K562 (cell line): Measurements from ENCODE around the gene TIAM1. TPM values are rescaled to one million over a fixed set of nuclear protein-coding genes. Genes with fewer than 3 reads are reported as not detected.
A peak's percentile ranks its signal among the peaks of the same experiment; 100 is the strongest.

Experiments
- ATAC-seq: fragments of 200-7000 bp; cut with Tn5 transposase; 3 replicates; pipeline ENCODE4 v1.9.1; 2020; ENCODE audit warnings: moderate library complexity
- BruUV-seq: library from RNA; stranded (reverse); fragments of 400-500 nt; replicated peaks from 2 replicates; lab custom pipeline; 2021; lab: Mats Ljungman, UMichigan
- CTCF ChIA-PET: fragments of 300-600 bp; formaldehyde crosslinking; extraction: SDS; loops from one replicate; lab custom pipeline; 2021; ENCODE audit warnings: low intra/inter-chr PET ratio; lab: Yijun Ruan, JAX
- POLR2A ChIA-PET: fragments of 300-600, 350-650 bp; sonication (Branson Sonifier 250); formaldehyde crosslinking; extraction: SDS; loops from one replicate; lab custom pipeline; 2021; ENCODE audit warnings: antibody characterized with exemption, inconsistent platforms; lab: Yijun Ruan, JAX
- DNase-seq, 4 experiments: peaks; one replicate each; pipeline versions ENCODE4 v3.0.0 to v3.0.0-alpha.2; 2011 to 2018; ENCODE audit warnings: low spot score in 3 of 4, mixed read lengths in 3 of 4; ENCODE audit errors: extremely low read depth in 1 of 4
- FAIRE-seq: peaks from 2 replicates; lab custom pipeline; 2011; peaks lifted over from hg19 to GRCh38; lab: Jason Lieb, UNC
- H2AFZ ChIP-seq: 2 replicates; pipeline ENCODE4 v1.6.0; 2011; ENCODE audit warnings: low read depth, low read length, control low read depth, inconsistent platforms
- H3K27ac ChIP-seq: fragments of 200-600 bp; 3 replicates; pipeline ENCODE4 v1.8.0; 2011; ENCODE audit warnings: low read depth, mild to moderate bottlenecking, control low read depth, inconsistent platforms, low read length, moderate library complexity, mixed read lengths; ENCODE audit errors: extremely low read depth
- H3K27me3 ChIP-seq, 2 experiments: fragments of 300-600 bp in 1 of 2; 2 replicates in 1 of 2; 3 replicates in 1 of 2; pipeline versions ENCODE4 v1.6.0 to v1.8.0; 2011; ENCODE audit warnings: inconsistent platforms in 2 of 2, low read length in 2 of 2, mild to moderate bottlenecking in 1 of 2, mixed read lengths in 1 of 2, moderate library complexity in 1 of 2; ENCODE audit not compliant: control insufficient read depth in 2 of 2, insufficient read depth in 2 of 2
- H3K36me3 ChIP-seq: fragments of 300-600 bp; 3 replicates; pipeline ENCODE4 v1.8.0; 2011; ENCODE audit warnings: mild to moderate bottlenecking, low read length, inconsistent platforms; ENCODE audit not compliant: control insufficient read depth, insufficient read depth
- H3K4me1 ChIP-seq, 2 experiments: fragments of 200-600 bp in 1 of 2; replicated peaks in 1 of 2; 2 replicates in 1 of 2; 3 replicates in 1 of 2; pipeline versions ENCODE4 v1.5.1 to v1.8.0; 2011; ENCODE audit warnings: inconsistent platforms in 2 of 2, low read length in 2 of 2, mild to moderate bottlenecking in 1 of 2, mixed read lengths in 1 of 2, moderate library complexity in 1 of 2; ENCODE audit not compliant: control insufficient read depth in 2 of 2, insufficient read depth in 2 of 2
- H3K4me2 ChIP-seq: 2 replicates; pipeline ENCODE4 v1.6.1; 2011; ENCODE audit warnings: low read length, control low read depth, inconsistent platforms, mixed read lengths; ENCODE audit not compliant: insufficient read depth
- H3K4me3 ChIP-seq: fragments of 200-600 bp; sonication (generic), shearing (Covaris generic); 2 replicates; pipeline ENCODE4 v1.5.1; 2016; ENCODE audit warnings: control low read depth, inconsistent platforms
- H3K79me2 ChIP-seq: fragments of 200-600 bp; 3 replicates; pipeline ENCODE4 v1.8.0; 2011; ENCODE audit warnings: low read length, inconsistent platforms; ENCODE audit not compliant: control insufficient read depth, insufficient read depth
- H3K9ac ChIP-seq, 2 experiments: 2 replicates each; pipeline versions ENCODE4 v1.6.0 to v1.6.1; 2011; ENCODE audit warnings: low read depth in 2 of 2, low read length in 2 of 2, control low read depth in 1 of 2, inconsistent platforms in 1 of 2, mild to moderate bottlenecking in 1 of 2, mixed read lengths in 1 of 2; ENCODE audit not compliant: insufficient read depth in 1 of 2
- H3K9me1 ChIP-seq: one replicate; pipeline ENCODE4 v1.6.0; 2011; ENCODE audit warnings: inconsistent platforms, mild to moderate bottlenecking, low read length, moderate library complexity; ENCODE audit not compliant: control insufficient read depth, insufficient read depth
- H3K9me3 ChIP-seq: replicated peaks from 2 replicates; pipeline ENCODE4 v1.5.1; 2011; ENCODE audit warnings: low read depth, low read length, inconsistent platforms; ENCODE audit not compliant: control insufficient read depth, insufficient read depth
- H4K20me1 ChIP-seq: replicated peaks from 2 replicates; pipeline ENCODE4 v1.6.1; 2011; ENCODE audit warnings: low read length, inconsistent platforms, mixed read lengths; ENCODE audit not compliant: control insufficient read depth, insufficient read depth
- CCNT2 ChIP-seq: IDR thresholded peaks from 2 replicates; pipeline ENCODE4 v1.6.1; 2011; ENCODE audit warnings: borderline replicate concordance, low read depth, mild to moderate bottlenecking, moderate library complexity, mixed read lengths, low read length; ENCODE audit not compliant: insufficient read length; ENCODE audit errors: extremely low read depth
- E2F3 ChIP-seq: fragments of 250-450 bp; sonication (Bioruptor Pico); IDR thresholded peaks from 2 replicates; pipeline ENCODE4 v1.4.0; 2020; ENCODE audit warnings: mild to moderate bottlenecking
- GATA2 ChIP-seq: sonication (generic); formaldehyde crosslinking; IDR thresholded peaks from 2 replicates; pipeline ENCODE4 v1.4.0; 2020; ENCODE audit warnings: mild to moderate bottlenecking, missing genetic modification reagents
- IRF9 ChIP-seq: fragments of 450-650 bp; IDR thresholded peaks from 2 replicates; pipeline ENCODE4 v1.6.1; 2016; ENCODE audit warnings: missing biosample characterization, missing genetic modification characterization
- KAT8 ChIP-seq: fragments of 450-650 bp; IDR thresholded peaks from 2 replicates; pipeline ENCODE4 v1.6.1; 2016; ENCODE audit warnings: low read depth, mild to moderate bottlenecking
- MAFF ChIP-seq: IDR thresholded peaks from 2 replicates; pipeline ENCODE4 v1.6.1; 2012; ENCODE audit warnings: low read length, improper control_type of control experiment
- MBD2 ChIP-seq: sonication (generic); IDR thresholded peaks from 2 replicates; pipeline ENCODE4 v1.6.1; 2016; ENCODE audit warnings: low read depth, borderline replicate concordance
- MTA1 ChIP-seq: fragments of 450-650 bp; IDR thresholded peaks from 2 replicates; pipeline ENCODE4 v1.6.1; 2017; ENCODE audit warnings: borderline replicate concordance
- NFXL1 ChIP-seq: fragments of 450-650 bp; formaldehyde crosslinking; IDR thresholded peaks from 2 replicates; pipeline ENCODE4 v1.4.0; 2021; ENCODE audit warnings: mild to moderate bottlenecking
- RBM25 ChIP-seq: fragments of 200-400 bp; formaldehyde crosslinking; IDR thresholded peaks from 2 replicates; pipeline ENCODE4 v1.6.1; 2018; ENCODE audit warnings: low read length, low read depth, moderate library complexity; ENCODE audit not compliant: severe bottlenecking
- SMAD3 ChIP-seq: fragments of 450-650 bp; formaldehyde crosslinking; conservative IDR thresholded peaks from 2 replicates; pipeline ENCODE4 v1.4.0; 2020; ENCODE audit warnings: mild to moderate bottlenecking
- THRAP3 ChIP-seq: fragments of 450-650 bp; IDR thresholded peaks from 2 replicates; pipeline ENCODE4 v1.6.1; 2016; ENCODE audit warnings: mild to moderate bottlenecking, inconsistent platforms, borderline replicate concordance
- TSC22D4 ChIP-seq: fragments of 450-650 bp; IDR thresholded peaks from 2 replicates; pipeline ENCODE4 v1.6.1; 2016; ENCODE audit warnings: missing genetic modification characterization, missing biosample characterization, control low read depth
- ZFP36 ChIP-seq: fragments of 150-350 bp; IDR thresholded peaks from 2 replicates; pipeline ENCODE4 v1.6.1; 2018; ENCODE audit warnings: low read length, low read depth; ENCODE audit not compliant: partially characterized antibody
- ZKSCAN8 ChIP-seq: fragments of 200-800 bp; sonication (Bioruptor generic); IDR thresholded peaks from 2 replicates; pipeline ENCODE4 v1.6.1; 2016; ENCODE audit warnings: missing genetic modification characterization, missing compliant biosample characterization
- ZNF124 ChIP-seq: sonication (generic); formaldehyde crosslinking; IDR thresholded peaks from 2 replicates; pipeline ENCODE4 v1.8.1; 2022; ENCODE audit warnings: missing genetic modification reagents
- ZNF436 ChIP-seq: fragments of 250-450, 450-650 bp; sonication (Bioruptor Pico); formaldehyde crosslinking; IDR thresholded peaks from 2 replicates; pipeline ENCODE4 v1.7.0; 2020; ENCODE audit warnings: mild to moderate bottlenecking
- ZNF707 ChIP-seq: fragments of 250-450 bp; sonication (Bioruptor Pico); conservative IDR thresholded peaks from 2 replicates; pipeline ENCODE4 v1.8.0; 2022; ENCODE audit warnings: inconsistent platforms, mild to moderate bottlenecking, moderate library complexity
- WGBS: fragments of 100-300 bp; shearing (Covaris generic); methylation state at CpG from one replicate; pipeline ENCODE4 v1.1.6; 2016; ENCODE audit warnings: low coverage, mixed read lengths; ENCODE audit not compliant: insufficient coverage; ENCODE audit errors: missing lambda C conversion rate; 5-methylcytosine and 5-hydroxymethylcytosine counted together
- in situ Hi-C: fragments of 300-500 bp; cut with MboI; formaldehyde crosslinking; loops from 4 replicates; pipeline ENCODE4 v1.15.0; 2018; ENCODE audit warnings: inconsistent platforms, mixed read lengths
- intact Hi-C: fragments of 100-400 bp; cut with micrococcal nuclease; formaldehyde crosslinking; loops from 2 replicates; pipeline ENCODE4 v1.14.2; 2022
- polyA plus RNA-seq, 8 experiments: library from polyadenylated mRNA; depleted of rRNA in 4 of 8; stranded (reverse) in 5 of 8; unstranded in 3 of 8; fragments of >200 nt; fragmentation: Nextera tagmentation in 2 of 8; fragmentation: Illumina TruSeq in 1 of 8; extraction: Ambion mirVana in 2 of 8; extraction: Trizol in 1 of 8; gene quantifications; 2 replicates each; pipeline versions ENCODE4 v1.2.1 to v1.2.3, GENCODE V29; 2011 to 2014; ENCODE audit warnings: inconsistent platforms in 1 of 8, missing spikeins in 1 of 8
- total RNA-seq, 7 experiments: library from RNA; depleted of rRNA in 6 of 7; stranded (reverse); fragments of >200 nt in 6 of 7; fragmentation: Illumina TruSeq in 2 of 7; extraction: Trizol in 2 of 7; gene quantifications; 2 replicates each; pipeline versions ENCODE4 v1.2.1 to v1.2.3, GENCODE V29; 2011 to 2021; ENCODE audit warnings: low replicate concordance in 1 of 7

The TIAM1 gene
- total and polyA plus RNA-seq, 9 of the 15 experiments (the other 6 are each of a cell fraction or from before 2014, with no cell fraction given), result 0.11 TPM; not detected in 8

- FAIRE-seq, result no peak
- no peaks in the 10 kb centered on the region for H3K79me2 ChIP-seq
- H3K4me3 ChIP-seq, result no peak overlapping the region
- peaks cover 21 to 32% of the 10 kb centered on the region in 2 experiments; a peak in 3 of 5 replicates for H3K27me3 ChIP-seq
- no peak for ATAC-seq
- BruUV-seq, result no TSS peak
- 1% methylated on average over 4 of the region's 4 CpGs for WGBS
- intact Hi-C loops, result loop anchor here (10.0 kb wide), 1 partner anchor 244 kb away; no protein-coding TSS in a partner anchor
- no peaks in the 10 kb centered on the region for H3K9me3 ChIP-seq
- no peaks in the 10 kb centered on the region; the same call in 1 of the 2 replicates for H4K20me1 ChIP-seq
- 0 out of 5 replicates have a peak, but pooled peaks cover 0 to 3% of the 10 kb centered on the region in 2 experiments for H3K4me1 ChIP-seq
- H2AFZ ChIP-seq, result no peak overlapping the region
- no peak overlapping the region for H3K9ac ChIP-seq
- H3K36me3 ChIP-seq, result no peaks in the 10 kb centered on the region
- ChIA-PET POLR2A (no interaction called here), CTCF (no interaction called here)
- TF ChIP-seq ZFP36 (peak; percentile 37), THRAP3 (no peak), ZNF707 (CRISPR knock-in tag) (no peak), RBM25 (peak; percentile 78), ZNF124 (no peak)
- no peaks in the 10 kb centered on the region for H3K9me1 ChIP-seq
- no peak for DNase-seq
- in situ Hi-C loops, result no loop called here
- H3K4me2 ChIP-seq, result no peak overlapping the region
- H3K27ac ChIP-seq, result no peak overlapping the region
Measured at GRCh38 chr21:31340942-31341487, 3.0 kb downstream of the TIAM1 start.

- Histone ChIP-seq H3K4me2 (no peak overlapping the region), H3K79me2 (no peaks in the 10 kb centered on the region), H3K27ac (no peak overlapping the region), H3K4me3 (no peak overlapping the region), H2AFZ (no peak overlapping the region), H3K36me3 (no peaks in the 10 kb centered on the region), H3K9me1 (no peaks in the 10 kb centered on the region), H3K9ac (no peak overlapping the region), H3K4me1 (0 out of 5 replicates have a peak, but pooled peaks cover 0 to 3% of the 10 kb centered on the region in 2 experiments), H4K20me1 (no peaks in the 10 kb centered on the region; the same call in 1 of the 2 replicates), H3K27me3 (peaks cover 21 to 32% of the 10 kb centered on the region in 2 experiments; a peak in 3 of 5 replicates), H3K9me3 (no peaks in the 10 kb centered on the region)
- ATAC-seq, result no peak
- 1% methylated on average over 6 of the region's 6 CpGs for WGBS
- in situ Hi-C loops, result no loop called here
- ChIA-PET POLR2A (no interaction called here), CTCF (no interaction called here)
- BruUV-seq, result no TSS peak
- DNase-seq, result no peak
- intact Hi-C loops, result loop anchor here (10.0 kb wide), 1 partner anchor 244 kb away; no protein-coding TSS in a partner anchor
- no peak for FAIRE-seq
- TF ChIP-seq GATA2 (CRISPR knock-in tag) (no peak), ZNF436 (CRISPR knock-in tag) (no peak), KAT8 (no peak), TSC22D4 (no peak), CCNT2 (no peak), ZKSCAN8 (CRISPR knock-in tag) (no peak), MAFF (no peak), IRF9 (tag) (no peak), MTA1 (no peak), E2F3 (no peak), MBD2 (no peak), NFXL1 (CRISPR knock-in tag) (no peak), SMAD3 (CRISPR knock-in tag) (no peak)
Measured at GRCh38 chr21:31340514-31340913, 3.5 kb downstream of the TIAM1 start.
